ENCODE data around the gene OXNAD1. TPM values are rescaled to one million over a fixed set of nuclear protein-coding genes. Genes with fewer than 3 reads are reported as not detected.

Gene OXNAD1
- polyA plus RNA-seq, 1 of the 3 experiments (the other 2 are of a cell fraction) = 6.9 TPM

GRCh38 chr3:16262174-16262573 is 2.8 kb upstream of the OXNAD1 start:
- 81% methylated on average over 4 of the region's 4 CpGs for whole genome bisulfite sequencing (ENCODE audit: low lambda C conversion rate)
- no peak overlapping the region for H3K4me3 ChIP-seq (ENCODE audit: low read depth in 2 of 2, low read length in 1 of 2)
- no peak overlapping the region for H2AFZ ChIP-seq (ENCODE audit: low read depth)
- TF ChIP-seq TEAD4 (IDR thresholded peaks at IDR 0.05; ENCODE audit: borderline replicate concordance, insufficient read depth) (no peak), JUND (IDR thresholded peaks at IDR 0.05) (no peak), MEF2A (IDR thresholded peaks at IDR 0.05; ENCODE audit: borderline replicate concordance, low read depth) (no peak), FOXJ3 (CRISPR knock-in tag; IDR thresholded peaks at IDR 0.05) (no peak), TCF12 (IDR thresholded peaks at IDR 0.05) (no peak), TAF1 (IDR thresholded peaks at IDR 0.05; ENCODE audit: borderline replicate concordance, low read depth, low read length) (no peak), REST (IDR thresholded peaks at IDR 0.05; ENCODE audit: low read depth, low read length) (no peak), FOXM1 (IDR thresholded peaks at IDR 0.05; ENCODE audit: low read depth) (no peak), NRF1 (IDR thresholded peaks at IDR 0.05; ENCODE audit: low read depth, low read length) (no peak), USF2 (IDR thresholded peaks at IDR 0.05; ENCODE audit: borderline replicate concordance, low read depth, low read length) (no peak), MXI1 (IDR thresholded peaks at IDR 0.05; ENCODE audit: low read depth, low read length) (no peak), RCOR1 (IDR thresholded peaks at IDR 0.05; ENCODE audit: low read length) (no peak), EP300 (IDR thresholded peaks at IDR 0.05; ENCODE audit: borderline replicate concordance in 1 of 2, low read depth in 1 of 2, low read length in 1 of 2) (no peak)
- CTCF ChIA-PET = no interaction called here
- no peaks in the 10 kb centered on the region for H3K9me3 ChIP-seq
- no peaks in the 10 kb centered on the region for H3K9me2 ChIP-seq
- no peak overlapping the region for H3K27ac ChIP-seq (ENCODE audit: low read depth in 2 of 2, low read length in 1 of 2)
- no peak overlapping the region for H3K9ac ChIP-seq
- POLR2A ChIA-PET = no interaction called here
- H4K20me1 ChIP-seq (ENCODE audit: insufficient read depth) = no peaks in the 10 kb centered on the region
- H3K4me2 ChIP-seq = no peak overlapping the region
- peaks cover 65% of the 10 kb centered on the region for H3K79me2 ChIP-seq (ENCODE audit: insufficient read depth)
- DNase-seq = no peak
- no peaks in the 10 kb centered on the region for H3K27me3 ChIP-seq (ENCODE audit: insufficient read depth)
- peaks cover 41 to 44% of the 10 kb centered on the region in 2 experiments for H3K36me3 ChIP-seq (replicated peaks in 1 of 2; ENCODE audit: control insufficient read depth in 1 of 2, insufficient read depth in 2 of 2, low read length in 1 of 2)
- H3K4me1 ChIP-seq (ENCODE audit: control insufficient read depth in 1 of 2, insufficient read depth in 2 of 2, low read depth in 1 of 2, low read length in 1 of 2) = peaks cover 5 to 13% of the 10 kb centered on the region in 2 experiments
- H3F3A ChIP-seq (replicated peaks; ENCODE audit: insufficient read depth) = peaks cover 5% of the 10 kb centered on the region

DNA sequence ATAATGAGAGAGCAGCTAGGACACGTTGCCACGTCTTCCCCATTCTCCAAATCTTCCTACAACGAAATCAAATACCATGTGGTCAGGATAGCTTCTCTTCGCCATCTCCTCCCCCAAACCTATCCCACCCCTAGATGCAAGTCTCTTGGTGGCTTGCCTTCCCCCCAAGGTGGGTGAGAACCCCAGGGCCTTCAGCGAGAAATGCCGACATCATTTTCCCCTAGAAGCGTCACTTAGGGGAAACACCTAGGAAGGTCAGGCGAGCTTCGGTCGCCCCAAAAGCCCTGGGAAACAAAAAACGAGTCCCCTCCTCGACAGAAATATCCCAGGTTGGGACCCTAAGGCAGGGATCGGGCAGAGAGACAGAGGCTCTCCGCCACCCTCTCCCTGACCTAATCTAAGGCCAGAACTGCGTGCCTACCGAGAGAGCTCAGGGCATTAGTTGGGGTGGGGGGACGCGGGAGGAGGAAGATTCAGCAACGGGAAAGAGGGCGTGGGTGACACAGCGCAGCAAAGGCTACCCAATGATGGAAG is 771 bp upstream of the OXNAD1 start:
- Histone ChIP-seq H3F3A (replicated peaks; ENCODE audit: insufficient read depth) (peaks cover 5% of the 10 kb centered on the region), H3K27ac (ENCODE audit: low read depth in 2 of 2, low read length in 1 of 2) (peak overlapping the region; percentile 72 to 83), H4K20me1 (ENCODE audit: insufficient read depth) (no peaks in the 10 kb centered on the region), H3K9me3 (no peaks in the 10 kb centered on the region), H3K4me3 (ENCODE audit: low read depth in 2 of 2, low read length in 1 of 2) (peak overlapping the region; percentile 83 to 86), H3K9ac (peak overlapping the region; percentile 93), H3K79me2 (ENCODE audit: insufficient read depth) (peaks cover 78% of the 10 kb centered on the region), H3K36me3 (replicated peaks in 1 of 2; ENCODE audit: control insufficient read depth in 1 of 2, insufficient read depth in 2 of 2, low read length in 1 of 2) (peaks cover 31 to 36% of the 10 kb centered on the region in 2 experiments), H3K4me1 (ENCODE audit: control insufficient read depth in 1 of 2, insufficient read depth in 2 of 2, low read depth in 1 of 2, low read length in 1 of 2) (peaks cover 5 to 17% of the 10 kb centered on the region in 2 experiments), H3K9me2 (no peaks in the 10 kb centered on the region), H2AFZ (ENCODE audit: low read depth) (peak overlapping the region; percentile 54), H3K27me3 (ENCODE audit: insufficient read depth) (no peaks in the 10 kb centered on the region), H3K4me2 (peak overlapping the region; percentile 92)
- POLR2A ChIA-PET = interaction anchor here (1.0 to 1.9 kb wide), 4 partner anchors 21 to 257 kb away, joined by 3 to 11 read pairs (median 5); partner anchors contain the start of gene RFTN1
- no peak for DNase-seq
- no peak for TF ChIP-seq RAD21 (IDR thresholded peaks at IDR 0.05; ENCODE audit: low read length)
- TF ChIP-seq CHD2 (IDR thresholded peaks at IDR 0.05; ENCODE audit: low read length, partially characterized antibody) = no peak
- TF ChIP-seq RFX5 (IDR thresholded peaks at IDR 0.05; ENCODE audit: low read length) = no peak
- no peak for TF ChIP-seq FOXM1 (IDR thresholded peaks at IDR 0.05; ENCODE audit: low read depth)
- TF ChIP-seq GATA2 (CRISPR knock-in tag; IDR thresholded peaks at IDR 0.05) = no peak
- no peak for TF ChIP-seq EZH2phosphoT487 (IDR thresholded peaks at IDR 0.05; ENCODE audit: borderline replicate concordance, low read depth)
- CTCF ChIA-PET = interaction anchor here (0.8 to 2.9 kb wide), 9 partner anchors 10 to 1062 kb away, joined by 3 to 18 read pairs (median 4); no protein-coding TSS in a partner anchor
- 1% methylated on average over 20 of the region's 21 CpGs for WGBS (ENCODE audit: low lambda C conversion rate)
